ENCODE results near the gene DENND4B.

DNA sequence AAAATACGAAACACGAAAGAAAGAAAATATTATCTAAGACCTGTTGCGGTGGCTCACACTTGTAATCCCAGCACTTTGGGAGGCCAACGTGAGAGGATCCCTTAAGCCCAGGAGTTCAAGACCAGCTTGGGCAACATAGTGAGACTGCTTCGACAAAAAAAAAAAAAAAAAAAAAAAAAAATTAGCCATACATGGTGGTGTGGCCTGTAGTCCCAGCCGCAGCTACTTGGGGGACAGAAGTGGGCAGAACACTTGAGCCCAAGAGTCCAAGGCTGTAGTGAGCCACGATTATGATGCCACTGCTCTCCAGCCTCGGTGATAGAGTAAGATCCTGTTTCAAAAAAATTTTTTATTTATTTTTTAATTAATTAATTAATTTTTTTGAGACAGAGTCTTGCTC lies 41.1 kb upstream of the DENND4B start:
- TF ChIP-seq RAD21 (IDR thresholded peaks at IDR 0.05; ENCODE audit: low read length) (no peak), GABPA (IDR thresholded peaks at IDR 0.05; ENCODE audit: low read depth) (no peak)
- TF ChIP-seq, protein P1, sequence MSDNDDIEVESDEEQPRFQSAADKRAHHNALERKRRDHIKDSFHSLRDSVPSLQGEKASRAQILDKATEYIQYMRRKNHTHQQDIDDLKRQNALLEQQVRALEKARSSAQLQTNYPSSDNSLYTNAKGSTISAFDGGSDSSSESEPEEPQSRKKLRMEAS (IDR thresholded peaks at IDR 0.05; ENCODE audit: low read depth) = no peak
- TF ChIP-seq, protein P2, sequence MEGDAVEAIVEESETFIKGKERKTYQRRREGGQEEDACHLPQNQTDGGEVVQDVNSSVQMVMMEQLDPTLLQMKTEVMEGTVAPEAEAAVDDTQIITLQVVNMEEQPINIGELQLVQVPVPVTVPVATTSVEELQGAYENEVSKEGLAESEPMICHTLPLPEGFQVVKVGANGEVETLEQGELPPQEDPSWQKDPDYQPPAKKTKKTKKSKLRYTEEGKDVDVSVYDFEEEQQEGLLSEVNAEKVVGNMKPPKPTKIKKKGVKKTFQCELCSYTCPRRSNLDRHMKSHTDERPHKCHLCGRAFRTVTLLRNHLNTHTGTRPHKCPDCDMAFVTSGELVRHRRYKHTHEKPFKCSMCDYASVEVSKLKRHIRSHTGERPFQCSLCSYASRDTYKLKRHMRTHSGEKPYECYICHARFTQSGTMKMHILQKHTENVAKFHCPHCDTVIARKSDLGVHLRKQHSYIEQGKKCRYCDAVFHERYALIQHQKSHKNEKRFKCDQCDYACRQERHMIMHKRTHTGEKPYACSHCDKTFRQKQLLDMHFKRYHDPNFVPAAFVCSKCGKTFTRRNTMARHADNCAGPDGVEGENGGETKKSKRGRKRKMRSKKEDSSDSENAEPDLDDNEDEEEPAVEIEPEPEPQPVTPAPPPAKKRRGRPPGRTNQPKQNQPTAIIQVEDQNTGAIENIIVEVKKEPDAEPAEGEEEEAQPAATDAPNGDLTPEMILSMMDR (IDR thresholded peaks at IDR 0.05) = no peak

Measured in SK-N-SH (cell line).